ENCODE data around the gene DUSP14.

Gene DUSP14

DNA sequence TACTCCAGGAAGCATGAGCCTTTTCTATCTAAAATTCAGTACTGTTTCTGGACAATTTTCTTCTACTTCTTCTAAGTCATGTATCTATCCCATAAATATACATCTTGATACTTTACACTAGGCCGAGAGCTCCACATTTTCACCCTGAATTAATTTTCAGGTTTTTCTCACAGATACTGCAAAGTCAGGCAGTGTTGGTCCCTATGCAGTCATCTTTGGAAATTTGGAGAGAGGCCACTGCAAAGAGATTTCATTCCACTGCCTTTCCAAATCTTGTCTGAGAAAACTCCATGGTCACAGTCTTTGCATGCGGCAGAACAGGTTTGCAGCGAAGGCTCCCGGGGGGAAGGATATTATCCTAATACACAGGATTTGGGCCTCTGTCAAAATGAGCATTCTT, 28.2 kb downstream of the DUSP14 start:
- no peak for DNase-seq

DNA sequence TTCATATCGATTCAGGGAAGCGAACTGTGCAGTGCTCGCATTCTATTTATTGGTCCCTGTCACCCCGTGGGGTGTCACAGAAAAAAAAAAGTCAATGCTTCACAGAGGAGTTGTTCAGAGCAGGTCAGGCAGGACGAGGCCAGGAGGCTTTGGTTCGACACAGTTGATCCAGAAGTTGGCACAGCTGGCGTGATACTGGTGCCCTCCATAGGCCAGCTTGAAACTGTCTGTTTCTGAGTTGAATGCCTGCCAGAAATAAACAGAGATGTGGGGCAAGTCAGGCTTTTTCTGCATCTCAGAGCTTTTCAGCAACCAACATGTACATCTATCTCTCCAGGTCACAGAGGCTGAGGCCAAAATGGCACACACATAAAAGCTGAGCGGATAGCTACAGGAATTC, 29.1 kb downstream of the DUSP14 start:
- DNase-seq = no peak

DNA sequence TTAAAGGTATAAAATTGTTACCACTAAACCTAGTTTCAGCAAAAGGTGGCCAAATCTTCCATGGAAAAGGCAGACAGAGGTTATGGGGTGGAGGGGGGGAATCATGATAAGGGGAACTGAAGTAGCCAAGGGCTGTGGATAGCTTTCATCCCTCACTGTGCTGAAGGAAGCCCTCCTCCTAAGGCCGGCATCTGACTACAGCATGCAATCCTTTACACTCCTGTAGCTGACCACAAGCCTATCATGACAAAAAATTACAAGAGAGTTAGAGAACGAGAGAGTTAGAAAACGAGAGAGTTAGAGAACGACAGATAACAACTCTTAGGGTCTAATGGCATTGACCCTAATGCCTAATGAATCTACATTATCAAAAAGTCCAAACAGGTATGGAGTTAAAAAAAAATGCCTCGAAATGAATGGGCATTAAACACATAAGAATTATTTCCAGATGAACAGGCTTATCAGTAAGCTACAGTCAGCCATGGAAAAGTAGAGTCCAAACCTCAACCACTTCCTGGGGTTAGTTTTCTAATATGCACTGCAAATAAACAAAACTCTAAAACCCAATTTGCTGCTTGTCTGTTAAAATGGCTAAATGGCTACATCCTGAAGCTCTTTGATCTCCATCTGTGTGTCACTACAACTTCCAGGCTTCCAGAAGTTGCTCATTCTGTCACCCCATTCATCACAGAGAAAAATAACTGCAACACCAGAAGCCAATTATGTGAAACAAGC, 29.7 kb downstream of the DUSP14 start:
- no peak for DNase-seq

DNA sequence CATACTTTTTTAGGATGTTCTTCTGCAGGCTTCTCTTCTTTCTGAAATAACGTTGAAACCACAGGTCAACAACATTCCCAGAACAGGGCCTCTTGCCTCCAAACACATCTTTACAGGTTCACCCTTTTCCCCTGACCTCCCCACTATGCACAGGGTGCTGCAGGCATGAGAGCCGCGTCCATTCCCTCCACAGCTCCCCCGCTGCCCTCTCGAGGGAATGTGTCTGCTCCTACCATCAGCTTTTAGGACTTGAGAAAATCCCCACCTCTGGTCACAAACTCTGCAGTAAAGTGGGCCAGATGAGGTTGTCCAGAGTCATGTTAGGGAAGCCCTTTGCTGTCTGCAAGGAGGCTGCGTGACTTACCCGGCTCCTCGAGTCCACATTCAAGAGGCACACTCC, 30.5 kb downstream of the DUSP14 start:
- no peak for DNase-seq

DNA sequence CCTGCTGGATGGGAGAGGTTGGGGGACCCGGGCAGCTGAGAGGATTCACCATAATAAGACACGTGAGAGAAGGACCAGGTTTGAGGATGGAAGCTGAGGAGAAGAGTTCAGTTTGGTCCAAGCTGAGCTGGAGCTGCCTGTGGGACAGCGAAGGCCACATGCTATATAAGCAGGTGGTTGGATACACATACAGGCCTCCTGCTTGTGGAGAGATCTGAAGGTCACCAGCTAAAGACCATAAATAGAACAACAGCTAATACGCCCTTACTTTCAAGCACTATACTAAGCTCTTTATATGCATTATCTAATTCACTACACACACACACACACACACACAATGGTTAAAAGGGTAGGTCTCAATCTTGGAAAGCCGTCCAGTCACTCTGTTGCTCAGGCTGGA, 32.1 kb downstream of the DUSP14 start:
- DNase-seq = no peak

DNA sequence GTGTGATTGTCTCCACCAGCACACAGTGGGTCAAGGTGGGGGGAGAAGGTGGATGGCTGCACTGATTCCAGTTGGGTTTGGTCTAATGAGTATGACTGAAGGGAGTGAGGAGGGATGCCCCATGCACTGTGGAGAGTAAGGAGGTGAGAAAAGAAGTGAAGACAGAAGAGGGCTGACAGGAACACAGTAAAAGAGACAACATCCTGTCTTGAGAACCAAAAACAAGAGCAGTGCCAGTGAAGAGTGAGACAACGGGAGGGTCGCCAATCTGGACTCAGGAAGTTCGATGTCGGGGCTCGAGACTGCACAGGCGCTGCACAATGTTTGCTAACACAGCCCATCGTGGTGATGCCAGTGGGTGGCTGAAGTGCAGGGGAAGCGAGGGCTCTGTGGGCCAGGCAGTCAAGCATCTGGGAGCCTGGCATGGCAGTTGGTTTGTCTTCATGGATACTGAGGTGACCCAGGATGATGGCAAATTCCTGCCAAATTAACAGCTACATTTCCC, 34.1 kb downstream of the DUSP14 start:
- DNase-seq = no peak

DNA sequence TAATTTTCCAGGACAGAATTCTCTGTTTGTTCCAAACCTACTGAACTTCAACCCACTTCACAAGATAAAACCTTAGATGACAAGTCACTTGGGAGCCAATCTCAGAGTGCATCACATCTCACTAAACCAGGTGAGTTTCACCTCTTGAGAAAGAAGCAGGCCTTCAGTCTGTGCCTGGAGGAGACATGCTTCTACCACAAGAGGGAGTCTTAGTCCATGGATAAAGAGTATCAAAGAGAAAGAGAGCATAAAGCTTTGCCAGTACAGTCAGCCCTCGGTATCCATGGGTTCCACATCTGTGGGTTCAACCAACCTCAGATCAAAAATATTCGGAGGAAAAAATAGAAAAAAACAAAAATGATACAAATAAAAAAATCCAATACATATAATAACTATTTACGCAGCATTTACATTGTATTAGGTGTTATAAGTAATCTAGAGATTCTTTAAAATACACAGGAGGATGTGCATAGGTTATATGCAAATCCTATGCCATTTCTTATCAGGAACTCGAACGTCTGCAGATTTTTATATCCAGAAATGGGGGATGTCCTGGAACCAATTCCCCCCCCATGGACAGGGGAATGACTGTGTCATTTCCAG, 37.7 kb downstream of the DUSP14 start:
- DNase-seq = peak; percentile 61

DNA sequence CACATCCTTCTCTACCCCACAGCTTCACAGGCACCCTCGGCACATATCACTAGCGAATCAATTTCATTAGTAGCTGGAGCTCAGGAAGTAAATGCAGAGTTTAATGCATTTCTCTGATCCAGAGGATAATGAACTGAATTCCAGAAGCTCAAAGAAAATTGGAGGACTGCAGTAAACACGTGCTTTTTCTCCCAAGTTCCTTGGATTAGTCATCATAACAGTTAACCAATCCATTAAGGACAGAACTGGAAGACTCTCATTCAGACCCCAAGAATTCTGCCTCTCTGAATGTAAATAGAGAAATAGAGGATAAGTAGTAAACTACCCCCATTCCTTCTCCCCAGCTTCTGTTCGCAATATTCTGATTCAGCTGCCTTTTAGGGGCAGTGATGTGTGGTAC, 40.7 kb downstream of the DUSP14 start:
- no peak for DNase-seq

DNA sequence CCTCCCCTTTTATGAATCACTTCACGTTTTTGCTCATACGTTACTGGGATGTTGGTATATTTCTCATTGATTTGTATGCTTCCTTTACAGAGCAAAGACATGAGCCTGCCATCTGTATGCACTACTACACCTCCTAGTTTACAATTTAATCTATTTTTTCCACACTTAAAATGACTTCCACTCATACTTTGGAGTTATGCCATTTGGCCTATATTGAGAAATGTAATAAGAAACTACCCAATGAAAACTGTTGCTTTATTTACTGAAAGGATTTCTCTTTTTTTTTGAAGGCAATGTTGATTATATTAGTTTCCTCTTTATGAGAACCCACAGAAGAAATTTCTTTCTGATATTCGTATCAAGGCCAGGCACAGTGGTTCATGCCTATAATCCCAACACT, 43.1 kb downstream of the DUSP14 start:
- DNase-seq = no peak

DNA sequence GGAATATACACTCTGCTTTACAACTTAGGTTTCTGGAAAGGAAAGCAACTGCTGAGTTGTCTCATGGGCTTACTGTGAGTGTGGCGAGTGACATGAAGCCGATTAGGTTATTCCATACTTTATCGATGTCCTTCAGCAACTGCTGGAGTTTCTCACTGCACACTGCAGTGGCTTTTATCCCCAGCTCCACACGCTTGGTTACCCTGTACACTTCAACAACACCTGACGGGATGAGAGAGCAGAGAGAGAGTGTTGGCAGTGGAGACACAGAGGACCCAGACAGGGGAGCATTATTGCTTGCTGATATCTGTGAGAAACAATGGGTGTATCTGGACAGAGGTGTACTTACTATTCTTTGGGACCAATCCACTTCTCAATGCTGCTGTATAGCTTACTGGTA, 46.2 kb downstream of the DUSP14 start:
- no peak for DNase-seq

DNA sequence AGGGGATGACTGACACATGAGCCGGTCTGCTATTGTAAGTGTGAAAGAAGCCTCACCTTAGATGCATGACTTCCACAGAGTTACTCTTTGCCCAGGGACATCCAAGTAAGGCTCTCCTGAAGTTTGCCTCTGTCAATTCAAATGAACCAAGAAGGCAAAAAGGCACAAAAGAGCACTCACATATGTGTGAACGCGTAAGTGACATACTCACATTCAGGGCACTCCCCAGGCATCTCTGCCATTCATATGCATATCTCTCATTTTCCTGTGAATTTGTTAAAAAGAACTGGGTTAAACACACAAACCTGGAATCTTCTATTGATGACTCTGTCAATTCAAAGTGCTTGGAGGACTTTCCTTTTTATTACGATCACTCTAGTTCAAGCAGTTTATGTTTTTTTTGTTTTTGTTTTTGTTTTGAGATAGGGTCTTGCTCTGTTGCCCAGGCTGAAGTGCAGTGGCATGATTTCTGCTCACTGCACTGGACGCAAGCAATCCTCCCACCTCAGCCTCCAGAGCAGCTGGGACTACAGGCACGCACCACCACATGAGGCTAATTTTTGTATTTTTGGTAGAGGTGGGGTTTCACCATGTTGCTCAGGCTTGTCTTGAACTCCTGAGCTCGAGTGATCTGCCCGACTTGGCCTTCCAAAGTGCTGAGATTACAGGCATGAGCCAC, 49.4 kb downstream of the DUSP14 start:
- DNase-seq = no peak

DNA sequence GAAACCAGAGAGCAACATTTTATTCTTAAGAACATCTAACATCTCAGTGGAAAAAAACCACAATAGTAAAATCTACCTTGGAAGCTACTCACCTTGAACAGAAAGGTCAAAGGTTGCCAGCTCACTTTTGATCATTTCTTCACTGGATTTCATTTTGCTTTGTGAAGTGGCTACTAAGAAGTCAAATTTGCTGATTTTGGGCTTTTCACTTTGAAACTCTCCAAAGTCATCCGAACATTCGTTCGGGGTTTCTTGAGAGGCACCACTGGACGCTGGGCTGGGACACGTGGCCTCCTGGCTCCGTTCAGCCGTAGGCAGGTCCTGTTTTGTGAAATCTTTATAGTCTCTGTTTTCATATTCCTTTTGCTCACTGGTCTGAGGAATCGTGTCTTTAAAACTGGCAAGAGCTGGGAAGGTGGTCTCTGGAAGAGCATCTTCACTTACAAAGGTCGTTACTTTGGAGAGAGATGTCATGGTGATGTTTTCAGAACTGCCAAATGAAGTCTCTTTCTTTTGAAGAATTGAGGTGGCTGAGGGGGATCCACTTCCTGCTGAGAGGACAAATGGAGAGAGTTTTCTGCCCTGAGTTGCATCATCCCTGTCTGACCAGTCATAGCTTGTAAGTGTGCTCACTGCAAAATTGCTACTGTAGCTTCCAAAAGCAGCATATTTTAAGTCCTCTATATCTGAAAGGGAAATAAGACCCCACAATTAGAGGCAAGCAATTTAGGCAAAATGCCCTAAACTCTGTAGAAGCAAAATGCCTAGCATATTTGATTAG, 52.4 kb downstream of the DUSP14 start:
- DNase-seq = no peak

DNA sequence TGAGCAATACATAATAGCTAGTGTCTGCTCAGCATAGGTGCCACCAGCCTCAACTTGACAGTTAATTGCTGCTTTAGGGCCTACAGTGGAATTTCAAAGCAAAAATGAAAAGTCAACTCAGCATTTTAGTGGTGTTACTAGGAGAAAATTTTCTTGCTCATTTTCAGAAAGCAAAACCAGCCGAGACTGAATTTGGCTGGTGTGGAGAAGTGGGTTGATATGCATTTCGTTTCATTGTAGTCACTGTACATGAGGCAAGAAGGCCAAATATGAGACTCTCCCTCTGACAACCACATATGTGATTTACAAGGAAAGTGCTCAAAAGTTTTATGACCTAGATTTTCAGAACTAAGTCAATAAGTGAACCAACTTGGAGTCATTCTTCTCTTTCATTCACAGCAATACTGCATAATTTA, 54.0 kb downstream of the DUSP14 start:
- no peak for DNase-seq

DNA sequence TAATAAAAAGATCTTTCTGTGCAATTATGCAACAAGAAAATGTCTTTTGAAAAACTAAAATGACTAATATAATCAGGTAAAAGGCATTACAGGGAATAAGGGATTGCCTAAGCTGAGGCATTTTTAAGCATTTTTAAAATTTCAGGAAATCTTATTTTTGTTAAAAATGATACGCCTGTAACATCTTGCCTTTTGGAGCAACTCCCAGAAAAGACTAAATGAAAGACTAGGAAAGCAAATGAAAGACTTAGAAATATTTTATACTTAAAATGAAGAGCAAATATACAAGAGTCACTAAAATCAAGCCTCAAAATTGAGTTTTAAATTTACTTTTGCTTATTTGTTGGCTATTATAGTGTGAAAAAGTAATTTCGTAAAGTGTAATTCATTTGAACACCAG, 55.8 kb downstream of the DUSP14 start:
- no peak for DNase-seq

DNA sequence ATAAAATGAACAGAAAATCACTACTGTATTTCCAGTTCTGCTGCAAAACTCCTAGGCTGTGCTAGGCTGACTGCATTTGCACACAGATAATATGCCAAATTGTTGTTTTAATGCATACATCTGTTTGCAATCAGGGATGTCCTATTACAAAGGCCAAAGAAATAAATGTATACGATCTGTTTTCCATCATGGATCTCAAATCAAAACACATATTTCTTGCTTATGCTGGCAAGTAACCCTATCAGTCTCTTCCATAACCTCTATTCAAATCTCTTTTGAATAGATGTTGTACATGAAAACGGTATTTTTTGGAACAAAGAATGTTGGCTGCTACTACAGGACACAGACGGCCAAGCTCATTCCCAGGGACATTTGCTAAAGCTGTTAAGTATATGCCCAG, 56.6 kb downstream of the DUSP14 start:
- DNase-seq = no peak

DNA sequence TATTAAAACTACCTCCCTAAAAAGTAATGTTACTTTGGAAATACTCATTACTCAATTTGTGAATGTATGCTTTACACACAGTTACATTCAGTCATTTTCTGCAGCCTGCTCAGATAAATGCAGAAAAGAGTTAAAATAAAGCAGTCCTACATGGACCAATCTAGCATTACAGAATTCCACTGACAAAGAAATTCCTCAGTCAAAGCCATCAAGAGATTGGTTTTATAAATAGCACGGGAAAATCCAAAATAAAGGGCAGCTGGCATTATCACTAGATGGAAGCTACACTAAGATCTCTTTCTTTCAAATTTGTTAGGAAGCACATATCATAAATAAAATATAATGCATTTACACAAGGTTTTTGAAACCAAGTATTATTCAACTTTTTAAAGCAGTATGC, 58.3 kb downstream of the DUSP14 start:
- no peak for DNase-seq

DNA sequence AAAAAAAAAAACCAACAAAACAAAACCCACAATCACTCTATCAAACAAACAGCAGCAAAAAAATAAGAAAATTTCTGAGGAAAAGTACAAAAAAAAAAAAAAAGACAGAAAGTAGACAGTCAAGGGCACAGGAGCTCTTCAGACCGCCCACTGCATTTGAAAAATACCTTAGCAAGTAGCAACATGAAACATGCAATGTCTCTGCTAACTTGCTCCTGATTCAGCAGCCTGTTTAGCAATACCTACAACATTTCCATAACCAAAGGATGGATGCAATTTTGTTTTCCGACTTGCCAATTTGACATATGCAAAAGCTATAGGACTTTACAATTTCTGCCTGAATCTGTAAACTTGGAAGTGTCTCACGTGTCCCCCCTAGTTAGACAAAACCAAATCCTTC, 62.1 kb downstream of the DUSP14 start:
- DNase-seq = no peak

DNA sequence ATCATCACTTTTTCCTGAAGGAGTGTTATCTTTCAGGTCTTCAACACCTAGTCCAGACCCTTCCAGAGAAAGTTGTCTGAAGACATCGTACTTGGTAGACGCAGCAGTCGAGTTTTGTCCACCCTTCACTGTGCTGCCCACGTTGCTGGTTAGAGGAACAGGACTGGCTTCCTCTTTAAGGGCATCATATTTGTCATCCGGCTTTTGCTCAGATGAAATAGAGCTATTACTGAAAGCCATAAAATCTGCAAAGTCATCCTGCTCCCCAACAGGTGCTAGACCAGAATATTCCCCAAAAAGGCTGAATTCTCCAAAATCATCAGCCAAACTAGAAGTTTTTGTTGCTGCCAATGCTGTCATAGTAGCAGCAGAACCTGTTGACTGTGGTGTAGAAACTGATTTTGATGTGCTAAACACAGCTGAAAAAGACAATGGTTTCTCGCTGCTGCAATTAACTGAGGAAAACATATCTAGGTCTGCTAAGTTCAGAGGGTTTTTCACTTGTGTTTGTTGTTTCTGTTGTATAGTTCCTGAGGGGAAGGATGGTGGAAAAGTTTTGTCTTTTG, 63.8 kb downstream of the DUSP14 start:
- no peak for DNase-seq

DNA sequence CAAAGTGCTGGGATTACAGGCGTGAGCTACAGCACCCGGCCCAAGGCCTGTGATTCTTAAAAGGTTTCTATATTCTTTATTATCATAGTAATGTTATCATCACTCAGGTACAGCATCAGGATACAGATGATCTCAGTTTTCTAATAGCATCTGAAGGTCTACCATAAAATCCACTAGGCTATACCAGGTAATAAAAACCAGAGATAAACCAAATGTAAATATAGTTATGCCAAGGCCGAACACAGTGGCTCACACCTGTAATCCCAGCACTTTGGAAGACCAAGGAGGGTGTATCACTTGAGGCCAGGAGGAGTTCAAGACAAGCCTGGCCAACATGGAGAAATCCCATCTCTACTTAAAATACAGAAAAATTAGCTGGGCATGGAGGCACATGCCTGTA, 65.7 kb downstream of the DUSP14 start:
- DNase-seq = no peak

DNA sequence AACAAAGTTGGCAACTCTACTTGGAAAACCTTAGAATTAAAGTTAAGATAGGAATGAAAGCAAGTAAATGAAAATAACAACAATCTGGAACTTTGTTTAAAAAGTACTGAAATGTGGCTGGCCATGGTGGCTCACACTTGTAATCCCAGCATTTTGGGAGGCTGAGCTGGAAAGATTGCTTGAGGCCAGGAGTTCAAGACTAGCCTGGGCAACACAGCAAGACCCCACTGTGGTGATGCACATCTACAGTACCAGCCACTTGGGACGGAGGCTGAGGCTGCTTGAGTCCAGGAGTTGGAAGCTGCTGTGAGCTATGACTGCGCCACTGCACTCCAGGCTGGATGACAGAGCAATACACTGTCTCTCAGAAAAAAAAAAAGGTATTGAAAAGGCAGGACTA, 67.8 kb downstream of the DUSP14 start:
- DNase-seq = no peak

DNA sequence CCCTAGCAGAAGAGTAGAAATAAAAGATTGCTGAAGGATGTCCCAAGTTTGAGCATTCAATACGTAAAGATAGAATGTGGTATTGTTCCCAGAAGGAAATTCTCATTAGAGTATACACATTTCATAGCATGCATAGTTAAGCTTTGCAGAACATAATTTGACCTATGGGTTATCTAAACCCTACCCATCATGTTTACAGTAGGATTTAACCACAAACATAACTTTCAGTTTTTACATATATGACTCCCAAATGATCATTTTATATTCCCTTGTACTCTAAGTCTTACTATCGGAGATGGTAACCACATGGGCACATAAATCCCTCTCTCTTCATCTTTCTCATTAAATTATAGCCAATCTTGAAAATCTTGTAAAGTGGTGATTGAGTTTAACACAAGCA, 68.6 kb downstream of the DUSP14 start:
- no peak for DNase-seq

DNA sequence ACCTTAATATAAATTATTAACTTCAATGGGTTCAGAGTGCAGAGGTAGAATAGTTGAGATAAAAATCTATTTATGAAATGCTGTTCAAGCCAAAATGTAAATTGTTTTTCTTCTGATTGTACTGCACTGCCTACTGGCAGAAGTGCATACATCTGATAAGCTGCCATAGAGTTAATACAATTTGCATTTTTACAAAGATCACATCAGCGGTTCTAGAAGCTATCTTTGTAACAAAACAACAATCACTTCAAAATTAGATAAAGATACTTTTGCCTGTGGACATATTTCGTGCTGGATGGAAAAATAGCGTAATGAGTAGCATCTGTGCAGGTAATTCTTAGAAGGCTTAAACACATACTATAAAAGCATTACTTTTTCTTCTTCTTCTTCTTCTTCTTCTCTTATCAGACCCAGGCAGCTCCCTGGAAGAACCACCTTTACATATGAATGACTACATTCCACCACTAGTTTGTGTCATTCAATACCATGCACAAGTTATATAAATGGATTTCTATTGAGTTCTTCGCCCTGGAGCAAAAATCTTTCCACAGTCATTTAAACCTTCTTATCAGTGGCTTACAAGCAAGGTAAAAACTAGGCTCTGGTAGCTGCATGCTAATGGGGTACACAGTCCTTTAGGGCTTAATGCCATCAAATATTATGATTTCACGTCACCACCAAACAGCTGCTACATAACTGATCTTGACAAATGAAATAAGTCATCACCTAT, 72.5 kb downstream of the DUSP14 start:
- DNase-seq = no peak

Data from CD4-positive, alpha-beta T cell treated with Interleukin-21 for 1 hour (primary cell).